OCI-LY1 (cell line): ENCODE results near the gene ARL6IP5.

ENCODE experiments used
- CTCF ChIP-seq: fragments of 200-600 bp; sonication (generic), shearing (Covaris generic); IDR thresholded peaks from 2 replicates; pipeline ENCODE4 v1.5.1; 2017; ENCODE audit warnings: mild to moderate bottlenecking, antibody characterized with exemption, low read length, moderate library complexity, mixed read lengths
- EZH2 ChIP-seq: fragments of 200-600 bp; sonication (generic), shearing (Covaris generic); IDR thresholded peaks from 2 replicates; pipeline ENCODE4 v1.8.0; 2017; ENCODE audit warnings: borderline replicate concordance, mixed run types, mild to moderate bottlenecking, antibody characterized with exemption, low read length, moderate library complexity, mixed read lengths

- TF ChIP-seq CTCF, result no peak
- TF ChIP-seq EZH2, result no peak
These were observed 24.1 kb downstream of the ARL6IP5 start for GRCh38 chr3:69108811-69109210.
